Measurements from ENCODE around the gene RNF26.
A peak's percentile ranks its signal among the peaks of the same experiment; 100 is the strongest.

Gene RNF26

GRCh38 chr11:119318240-119319135 is 15.8 kb upstream of the RNF26 start:
- DNase-seq (ENCODE audit: low read depth in 2 of 2): peak; percentile 73 to 87
- TF ChIP-seq CTCF (IDR thresholded peaks at IDR 0.05; ENCODE audit: low read depth, low read length): no peak
- H3K4me3 ChIP-seq (replicated peaks in 1 of 2; ENCODE audit: low read depth in 2 of 2, low read length in 2 of 2): no peak overlapping the region

- no peak for DNase-seq (ENCODE audit: low read depth in 2 of 2)
- TF ChIP-seq CTCF (IDR thresholded peaks at IDR 0.05; ENCODE audit: low read depth, low read length): no peak
- H3K4me3 ChIP-seq (replicated peaks in 1 of 2; ENCODE audit: low read depth in 2 of 2, low read length in 2 of 2): no peak overlapping the region
Observed at GRCh38 chr11:119319136-119319699, 15.1 kb upstream of the RNF26 start.

GRCh38 chr11:119319700-119320239 is 14.6 kb upstream of the RNF26 start:
- peak in 1 of 2 donors; percentile 43 for DNase-seq (ENCODE audit: low read depth in 2 of 2)
- H3K4me3 ChIP-seq (replicated peaks in 1 of 2; ENCODE audit: low read depth in 2 of 2, low read length in 2 of 2): no peak overlapping the region
- no peak for TF ChIP-seq CTCF (IDR thresholded peaks at IDR 0.05; ENCODE audit: low read depth, low read length)

DNA sequence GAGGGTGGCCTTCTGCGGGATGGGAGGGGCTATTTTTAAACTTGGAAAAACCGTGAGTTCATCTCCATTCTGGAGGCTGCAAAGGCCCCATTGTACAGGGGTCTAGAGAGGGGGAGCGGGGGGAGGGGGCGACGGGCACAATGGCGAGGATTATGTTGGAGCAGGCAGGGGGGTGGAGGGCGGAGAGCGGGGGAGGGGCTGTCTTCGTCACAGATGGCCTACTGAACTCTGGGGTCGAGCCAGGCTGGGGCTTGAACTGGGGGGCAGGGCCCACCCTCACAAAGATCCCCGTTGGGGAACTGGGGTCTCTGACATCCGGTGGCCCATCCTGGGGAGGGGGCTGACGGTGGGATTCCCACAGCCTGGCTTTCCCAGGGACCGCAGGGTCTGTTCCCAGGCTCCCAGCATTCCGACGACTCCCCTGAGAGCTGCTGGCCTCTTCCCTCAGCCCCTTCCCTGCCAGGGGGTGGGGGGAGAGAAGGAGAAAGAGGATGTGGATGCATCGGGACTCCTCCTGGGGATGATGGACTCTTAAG is 14.0 kb upstream of the RNF26 start:
- TF ChIP-seq CTCF (IDR thresholded peaks at IDR 0.05; ENCODE audit: low read depth, low read length): no peak
- DNase-seq (ENCODE audit: low read depth in 2 of 2): peak in 1 of 2 donors; percentile 38
- peak overlapping the region; percentile 0 to 35 for H3K4me3 ChIP-seq (replicated peaks in 1 of 2; ENCODE audit: low read depth in 2 of 2, low read length in 2 of 2)

DNA sequence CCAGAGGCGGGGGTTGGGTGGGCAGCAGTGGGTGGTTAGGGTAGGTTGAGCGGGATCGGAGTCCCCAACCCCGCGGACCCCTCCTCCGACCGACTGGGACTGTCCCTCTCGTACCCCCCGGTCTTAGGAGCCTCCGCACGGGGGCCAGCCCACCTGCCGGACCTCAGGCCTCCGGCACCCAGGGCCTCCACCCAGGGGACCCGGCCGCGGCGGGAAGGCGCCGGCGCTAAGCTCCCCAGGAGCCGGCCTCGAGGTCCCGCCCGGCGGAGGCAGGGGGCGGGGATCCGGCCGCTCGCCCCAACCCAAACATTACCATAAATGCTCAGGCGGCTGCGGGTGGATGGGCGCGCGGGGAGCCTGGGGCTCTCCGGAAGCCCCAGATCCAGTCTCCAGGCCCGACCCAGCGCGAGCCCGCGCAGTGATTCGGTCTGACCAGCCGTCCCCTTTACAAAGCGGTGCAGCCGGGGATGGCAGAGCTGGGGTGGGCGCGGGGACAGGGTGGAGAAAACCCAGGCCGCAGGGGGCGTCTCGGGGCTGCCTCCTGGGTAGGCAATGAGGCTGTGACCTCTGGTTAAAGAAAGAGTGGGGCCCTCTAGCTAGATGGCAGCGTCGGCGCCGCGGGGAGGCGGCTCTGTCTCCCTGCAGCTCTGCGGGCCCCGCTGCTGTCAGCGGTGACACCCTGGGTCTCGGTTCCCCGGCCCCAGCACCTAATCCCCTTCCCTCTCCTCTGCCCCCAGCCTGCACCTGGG is 13.4 kb upstream of the RNF26 start:
- no peak for TF ChIP-seq CTCF (IDR thresholded peaks at IDR 0.05; ENCODE audit: low read depth, low read length)
- peak; percentile 65 to 66 for DNase-seq (ENCODE audit: low read depth in 2 of 2)
- peak overlapping the region; percentile 22 to 35 for H3K4me3 ChIP-seq (replicated peaks in 1 of 2; ENCODE audit: low read depth in 2 of 2, low read length in 2 of 2)

GRCh38 chr11:119322360-119322739 is 12.0 kb upstream of the RNF26 start:
- peak; percentile 30 for TF ChIP-seq CTCF (IDR thresholded peaks at IDR 0.05; ENCODE audit: low read depth, low read length)
- H3K4me3 ChIP-seq (replicated peaks in 1 of 2; ENCODE audit: low read depth in 2 of 2, low read length in 2 of 2): no peak overlapping the region
- peak; percentile 47 to 52 for DNase-seq (ENCODE audit: low read depth in 2 of 2)
